ENCODE data around the gene ANKDD1B.

Gene ANKDD1B

DNA sequence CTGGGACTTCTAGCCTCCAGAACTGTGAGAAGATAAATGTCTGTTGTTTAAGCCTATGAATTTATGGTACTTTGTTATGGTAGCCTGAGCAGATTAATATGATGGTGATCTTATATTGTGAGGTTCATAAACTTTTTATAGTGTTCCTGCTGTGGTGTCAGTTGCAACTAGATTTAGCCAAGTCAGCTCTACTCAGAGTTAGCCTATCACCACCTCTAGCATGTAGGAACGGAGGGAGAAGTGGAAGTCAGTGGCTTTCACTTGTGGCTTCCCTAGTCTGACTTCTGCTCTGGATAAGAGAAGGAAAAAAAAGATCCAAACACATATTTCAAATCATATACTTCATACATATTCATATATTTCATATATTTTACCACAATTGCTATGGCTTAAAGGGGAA, 99.4 kb downstream of the ANKDD1B start:
- DNase-seq: no peak

GRCh38 chr5:75711151-75711550, 99.9 kb downstream of the ANKDD1B start:
- no peak for DNase-seq

DNA sequence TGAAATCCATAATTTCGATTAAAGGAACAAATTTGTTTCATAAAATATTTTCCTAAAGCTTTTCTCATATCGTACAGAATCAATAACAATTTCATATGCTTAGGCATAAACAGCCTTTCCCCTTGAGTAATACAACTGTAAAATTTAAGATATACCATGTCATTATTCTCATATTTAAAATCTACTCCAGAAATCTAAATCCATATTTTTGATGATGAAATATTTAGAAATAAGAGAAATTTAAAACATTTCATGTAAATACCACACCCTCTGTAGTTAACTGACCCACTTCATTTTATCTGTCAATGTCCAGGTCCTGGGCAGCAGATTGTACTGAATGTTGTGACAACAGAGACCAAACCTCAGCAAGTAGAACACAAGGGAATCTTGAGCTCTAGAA, 100.8 kb downstream of the ANKDD1B start:
- DNase-seq: no peak

DNA sequence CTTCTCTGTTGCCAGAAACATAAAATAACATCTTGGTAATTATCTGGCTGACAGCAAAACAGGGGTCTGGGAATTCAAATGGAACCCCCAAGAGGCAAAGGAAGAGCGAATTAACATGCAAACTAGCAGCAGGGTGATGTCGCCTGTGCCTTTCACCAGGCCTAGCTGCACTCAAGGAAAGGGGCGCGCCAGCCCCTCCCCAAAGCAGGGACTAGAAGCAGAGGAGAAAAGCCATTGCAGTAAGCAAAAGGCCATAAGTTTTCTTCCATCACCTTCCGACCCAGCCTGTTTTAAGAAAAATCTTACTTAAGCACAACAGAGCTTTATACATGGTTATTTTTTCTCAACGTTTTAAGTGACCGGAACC, 105.4 kb downstream of the ANKDD1B start:
- no peak for DNase-seq

GRCh38 chr5:75717082-75717922, 106.0 kb downstream of the ANKDD1B start, which contains the start of gene POC5:
Gene POC5 (minus strand): TSS chr5:75717437. CDS start chr5:75712937, 4,500 bp downstream.
- peak; percentile 95 to 96 for DNase-seq

DNA sequence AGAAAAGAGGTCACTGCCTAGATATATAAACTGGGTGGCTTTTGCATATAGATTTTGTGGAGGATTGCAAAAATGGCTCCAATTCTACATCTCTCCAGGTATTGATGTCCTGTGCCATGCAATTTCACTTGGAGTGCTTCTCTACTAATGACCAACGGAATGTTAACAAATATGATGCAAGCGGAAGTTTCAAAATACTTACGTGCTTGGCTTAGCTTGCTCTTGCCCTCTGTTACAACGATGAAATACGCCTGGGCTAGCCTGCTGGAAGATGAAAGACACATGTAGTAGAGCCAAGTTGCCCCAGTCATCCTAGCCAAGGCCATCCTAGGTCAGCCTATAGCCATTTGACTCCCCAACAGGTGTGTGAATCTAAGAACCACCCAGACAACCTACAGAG, 109.6 kb downstream of the ANKDD1B start:
- DNase-seq: no peak
